ENCODE measurements around the gene BLTP2. TPM values are rescaled to one million over a fixed set of nuclear protein-coding genes. Genes with fewer than 3 reads are reported as not detected.

Gene BLTP2
- 303 and 315 TPM in 2 replicates for total RNA-seq (2013; cell fraction: nucleolus; rRNA removed)
- total RNA-seq (2014; rRNA removed) (116 and 120 TPM in 2 replicates), total RNA-seq (2014; rRNA removed; fragmentation: Illumina TruSeq; extraction: Trizol) (88.7 and 90.4 TPM in 2 replicates), total RNA-seq (2021) (128 and 151 TPM in 2 replicates), polyA plus RNA-seq (2011; rRNA removed) (82.3 and 134 TPM in 2 replicates), polyA plus RNA-seq (2014; fragmentation: Illumina TruSeq; extraction: Trizol) (73.8 and 76.2 TPM in 2 replicates), polyA plus RNA-seq (2014; fragmentation: Nextera tagmentation; extraction: Ambion mirVana) (10 to 100 TPM; 14.2 to 16.9 TPM), polyA plus RNA-seq (2014; rRNA removed) (80.0 and 89.3 TPM in 2 replicates), polyA plus RNA-seq (2016; fragmentation: Nextera tagmentation; extraction: Ambion mirVana) (10 to 100 TPM; 67.2 to 71.5 TPM), polyA minus RNA-seq (2011; rRNA and poly(A)+ RNA removed) (275 and 493 TPM in 2 replicates), Bru-seq, nascent RNA (percentile 83 among the genes with signal in this experiment), BruChase-seq, experiment 1, labeled RNA remaining after a 6-hour chase (percentile 97 among the genes with signal in this experiment), BruChase-seq, experiment 2, labeled RNA remaining after a 2-hour chase (percentile 95 among the genes with signal in this experiment)
- polyA plus RNA-seq (2011; ENCODE audit: low read depth), result 39.9 TPM
- 109 and 139 TPM in 2 replicates for polyA plus RNA-seq (2011; cell fraction: cytosol; rRNA removed)
- 204 and 214 TPM in 2 replicates for polyA plus RNA-seq (2011; cell fraction: nucleus; rRNA removed)
- polyA plus RNA-seq (2012), result 43.2 and 50.8 TPM in 2 replicates
- polyA minus RNA-seq (2011; cell fraction: cytosol; rRNA and poly(A)+ RNA removed), result 69.5 and 101 TPM in 2 replicates
- 129 and 207 TPM in 2 replicates for polyA minus RNA-seq (2011; cell fraction: nucleus; rRNA and poly(A)+ RNA removed)
- long read RNA-seq, experiment 1, partial matches to known transcripts, result 1 of 3 reads
- long read RNA-seq, experiment 1, other reads (novel, unspliced or antisense), result 1 of 3 reads
- long read RNA-seq, experiment 2, partial matches to known transcripts, result 6 of 13 reads
- long read RNA-seq, experiment 2, other reads (novel, unspliced or antisense), result 3 of 13 reads

DNA sequence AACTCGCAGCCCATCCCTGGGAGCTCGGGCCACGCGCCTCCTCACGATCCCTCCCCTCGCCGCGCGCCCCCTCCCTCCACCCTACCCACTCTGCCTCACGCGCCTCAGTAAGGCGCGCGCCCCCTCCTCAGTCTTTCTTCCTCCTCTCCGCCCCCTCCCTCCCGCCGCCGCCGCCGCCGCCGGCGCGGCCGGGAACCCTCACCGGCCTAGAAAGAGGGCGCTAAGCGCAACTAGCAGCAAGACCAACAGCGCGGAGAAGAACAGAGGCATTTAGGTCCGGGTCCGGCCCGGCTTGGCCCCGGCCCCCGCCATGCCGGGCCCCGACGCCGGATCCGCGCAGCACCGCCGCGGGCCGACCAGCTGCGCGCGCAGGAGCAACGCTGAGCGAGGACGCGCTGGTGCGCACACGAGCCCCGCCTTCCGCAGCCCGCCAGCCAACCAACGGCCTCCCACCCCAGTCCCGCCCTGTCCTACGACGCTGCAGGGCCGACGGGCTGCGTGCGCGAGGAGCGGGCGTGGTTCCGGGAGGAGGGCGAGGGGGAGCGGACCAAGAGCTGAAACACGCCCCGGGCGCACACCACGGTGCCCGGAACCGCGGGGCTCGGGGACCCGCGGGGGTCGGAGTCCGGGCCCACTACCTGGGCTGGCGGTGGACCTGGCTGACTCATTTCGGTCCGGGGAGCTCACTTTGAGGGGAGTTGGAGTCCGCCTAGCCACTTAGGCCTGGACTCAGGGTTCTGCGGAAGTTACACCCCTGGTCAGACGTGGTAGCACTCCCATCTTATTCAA lies at the start of gene BLTP2:
BLTP2 (minus strand) TSS at position 372 of the 789 bp plus-strand sequence; CDS start at position 270, 102 bp downstream.
- Histone ChIP-seq H3K27me3 (replicated peaks in 1 of 2; ENCODE audit: control insufficient read depth in 2 of 2, insufficient read depth in 2 of 2, low read length in 1 of 2) (no peaks in the 10 kb centered on the region), H3K9me3 (replicated peaks; ENCODE audit: control insufficient read depth, insufficient read depth, low read length) (no peaks in the 10 kb centered on the region), H3K36me3 (ENCODE audit: control insufficient read depth in 2 of 2, insufficient read depth in 2 of 2, low read length in 1 of 2) (peaks cover 10 to 26% of the 10 kb centered on the region in 2 experiments), H3K4me3 (peak within 1 kb of the TSS; percentile 85), H2AFZ (ENCODE audit: control insufficient read depth, low read depth, low read length) (peak within 1 kb of the TSS; percentile 70), H3K27ac (ENCODE audit: control insufficient read depth, insufficient read depth) (peak within 1 kb of the TSS; percentile 85), H3K9ac (ENCODE audit: control insufficient read depth, insufficient read depth, low read length) (peak within 1 kb of the TSS; percentile 80), H3K4me2 (ENCODE audit: control insufficient read depth, insufficient read depth) (peak within 1 kb of the TSS; percentile 77), H4K20me1 (ENCODE audit: control insufficient read depth, insufficient read depth) (no peaks in the 10 kb centered on the region; the same call in 1 of the 2 replicates), H3K79me2 (ENCODE audit: control insufficient read depth, insufficient read depth, low read length) (peaks cover 33% of the 10 kb centered on the region), H3K4me1 (ENCODE audit: control insufficient read depth, insufficient read depth, low read length) (peaks cover 14% of the 10 kb centered on the region)
- POLR2A ChIA-PET, result interaction anchor here (0.5 to 5.4 kb wide), 23 partner anchors 10 to 304 kb away, joined by 3 to 46 read pairs (median 6); partner anchors contain the start of genes ALDOC, NEK8, PIGS and PROCA1
- no TSS peak for BruUV-seq (replicated peaks)
- RAD21 ChIA-PET (ENCODE audit: unreplicated experiment), result interaction anchor here (0.6 to 2.9 kb wide), 13 partner anchors 17 to 472 kb away, joined by 3 to 22 read pairs (median 5); partner anchors contain the start of genes ALDOC, IFT20, PIGS and PROCA1
- SMC1A ChIA-PET (ENCODE audit: uncharacterized antibody, unreplicated experiment), result interaction anchor here (0.7 to 4.2 kb wide), 8 partner anchors 13 to 307 kb away, joined by 3 to 22 read pairs (median 4); partner anchors contain the start of genes PHF12, PROCA1, RPL23A and SDF2
- CTCF ChIA-PET, result interaction anchor here (0.6 to 7.5 kb wide), 17 partner anchors 13 to 308 kb away, joined by 3 to 84 read pairs (median 5); partner anchors contain the start of genes NEK8, SDF2, SUPT6H and TLCD1
- in situ Hi-C loops (cut with MboI), result no loop called here
- intact Hi-C loops (cut with micrococcal nuclease; ENCODE audit: unreplicated experiment), result loop anchor here (2.0 kb wide), 1 partner anchor 46 kb away; the partner anchor contains the start of gene SPAG5
- ATAC-seq (peak; percentile 97), DNase-seq (ENCODE audit: low read depth, low spot score) (peak; percentile 82), FAIRE-seq (peak; percentile 89)
- WGBS (ENCODE audit: insufficient coverage, insufficient replicate concordance, low lambda C conversion rate, missing lambda C conversion rate), result under 1% methylated on average over 64 of the region's 89 CpGs
- TF ChIP-seq, protein P1, sequence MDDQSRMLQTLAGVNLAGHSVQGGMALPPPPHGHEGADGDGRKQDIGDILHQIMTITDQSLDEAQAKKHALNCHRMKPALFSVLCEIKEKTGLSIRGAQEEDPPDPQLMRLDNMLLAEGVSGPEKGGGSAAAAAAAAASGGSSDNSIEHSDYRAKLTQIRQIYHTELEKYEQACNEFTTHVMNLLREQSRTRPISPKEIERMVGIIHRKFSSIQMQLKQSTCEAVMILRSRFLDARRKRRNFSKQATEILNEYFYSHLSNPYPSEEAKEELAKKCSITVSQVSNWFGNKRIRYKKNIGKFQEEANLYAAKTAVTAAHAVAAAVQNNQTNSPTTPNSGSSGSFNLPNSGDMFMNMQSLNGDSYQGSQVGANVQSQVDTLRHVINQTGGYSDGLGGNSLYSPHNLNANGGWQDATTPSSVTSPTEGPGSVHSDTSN (IDR thresholded peaks at IDR 0.05; ENCODE audit: insufficient replicate concordance, low read depth, low read length), result no peak
- TF ChIP-seq SKIL (IDR thresholded peaks at IDR 0.05; ENCODE audit: low read depth, poor library complexity, severe bottlenecking) (no peak), NFYA (IDR thresholded peaks at IDR 0.05; ENCODE audit: borderline replicate concordance, low read depth, low read length) (no peak), DPF2 (IDR thresholded peaks at IDR 0.05) (0 out of 2 replicates have a peak, but pooled peaks have one; percentile 59), ESRRA (IDR thresholded peaks at IDR 0.05; ENCODE audit: low read length) (no peak)
- TF ChIP-seq, protein P2, sequence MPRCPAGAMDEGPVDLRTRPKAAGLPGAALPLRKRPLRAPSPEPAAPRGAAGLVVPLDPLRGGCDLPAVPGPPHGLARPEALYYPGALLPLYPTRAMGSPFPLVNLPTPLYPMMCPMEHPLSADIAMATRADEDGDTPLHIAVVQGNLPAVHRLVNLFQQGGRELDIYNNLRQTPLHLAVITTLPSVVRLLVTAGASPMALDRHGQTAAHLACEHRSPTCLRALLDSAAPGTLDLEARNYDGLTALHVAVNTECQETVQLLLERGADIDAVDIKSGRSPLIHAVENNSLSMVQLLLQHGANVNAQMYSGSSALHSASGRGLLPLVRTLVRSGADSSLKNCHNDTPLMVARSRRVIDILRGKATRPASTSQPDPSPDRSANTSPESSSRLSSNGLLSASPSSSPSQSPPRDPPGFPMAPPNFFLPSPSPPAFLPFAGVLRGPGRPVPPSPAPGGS (IDR thresholded peaks at IDR 0.05; ENCODE audit: borderline replicate concordance, insufficient read depth, low read depth, low read length, poor library complexity, severe bottlenecking), result peak; percentile 60
- TF ChIP-seq, protein P3, sequence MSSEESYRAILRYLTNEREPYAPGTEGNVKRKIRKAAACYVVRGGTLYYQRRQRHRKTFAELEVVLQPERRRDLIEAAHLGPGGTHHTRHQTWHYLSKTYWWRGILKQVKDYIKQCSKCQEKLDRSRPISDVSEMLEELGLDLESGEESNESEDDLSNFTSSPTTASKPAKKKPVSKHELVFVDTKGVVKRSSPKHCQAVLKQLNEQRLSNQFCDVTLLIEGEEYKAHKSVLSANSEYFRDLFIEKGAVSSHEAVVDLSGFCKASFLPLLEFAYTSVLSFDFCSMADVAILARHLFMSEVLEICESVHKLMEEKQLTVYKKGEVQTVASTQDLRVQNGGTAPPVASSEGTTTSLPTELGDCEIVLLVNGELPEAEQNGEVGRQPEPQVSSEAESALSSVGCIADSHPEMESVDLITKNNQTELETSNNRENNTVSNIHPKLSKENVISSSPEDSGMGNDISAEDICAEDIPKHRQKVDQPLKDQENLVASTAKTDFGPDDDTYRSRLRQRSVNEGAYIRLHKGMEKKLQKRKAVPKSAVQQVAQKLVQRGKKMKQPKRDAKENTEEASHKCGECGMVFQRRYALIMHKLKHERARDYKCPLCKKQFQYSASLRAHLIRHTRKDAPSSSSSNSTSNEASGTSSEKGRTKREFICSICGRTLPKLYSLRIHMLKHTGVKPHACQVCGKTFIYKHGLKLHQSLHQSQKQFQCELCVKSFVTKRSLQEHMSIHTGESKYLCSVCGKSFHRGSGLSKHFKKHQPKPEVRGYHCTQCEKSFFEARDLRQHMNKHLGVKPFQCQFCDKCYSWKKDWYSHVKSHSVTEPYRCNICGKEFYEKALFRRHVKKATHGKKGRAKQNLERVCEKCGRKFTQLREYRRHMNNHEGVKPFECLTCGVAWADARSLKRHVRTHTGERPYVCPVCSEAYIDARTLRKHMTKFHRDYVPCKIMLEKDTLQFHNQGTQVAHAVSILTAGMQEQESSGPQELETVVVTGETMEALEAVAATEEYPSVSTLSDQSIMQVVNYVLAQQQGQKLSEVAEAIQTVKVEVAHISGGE (CRISPR knock-in tag; IDR thresholded peaks at IDR 0.05), result peak; percentile 81
